ENCODE measurements around the gene CIB4. TPM values are rescaled to one million over a fixed set of nuclear protein-coding genes. Genes with fewer than 3 reads are reported as not detected.

The CIB4 gene
- total RNA-seq, 4 donors from 2014 or later, result 0.45 to 0.94 TPM; not detected in 2

DNA sequence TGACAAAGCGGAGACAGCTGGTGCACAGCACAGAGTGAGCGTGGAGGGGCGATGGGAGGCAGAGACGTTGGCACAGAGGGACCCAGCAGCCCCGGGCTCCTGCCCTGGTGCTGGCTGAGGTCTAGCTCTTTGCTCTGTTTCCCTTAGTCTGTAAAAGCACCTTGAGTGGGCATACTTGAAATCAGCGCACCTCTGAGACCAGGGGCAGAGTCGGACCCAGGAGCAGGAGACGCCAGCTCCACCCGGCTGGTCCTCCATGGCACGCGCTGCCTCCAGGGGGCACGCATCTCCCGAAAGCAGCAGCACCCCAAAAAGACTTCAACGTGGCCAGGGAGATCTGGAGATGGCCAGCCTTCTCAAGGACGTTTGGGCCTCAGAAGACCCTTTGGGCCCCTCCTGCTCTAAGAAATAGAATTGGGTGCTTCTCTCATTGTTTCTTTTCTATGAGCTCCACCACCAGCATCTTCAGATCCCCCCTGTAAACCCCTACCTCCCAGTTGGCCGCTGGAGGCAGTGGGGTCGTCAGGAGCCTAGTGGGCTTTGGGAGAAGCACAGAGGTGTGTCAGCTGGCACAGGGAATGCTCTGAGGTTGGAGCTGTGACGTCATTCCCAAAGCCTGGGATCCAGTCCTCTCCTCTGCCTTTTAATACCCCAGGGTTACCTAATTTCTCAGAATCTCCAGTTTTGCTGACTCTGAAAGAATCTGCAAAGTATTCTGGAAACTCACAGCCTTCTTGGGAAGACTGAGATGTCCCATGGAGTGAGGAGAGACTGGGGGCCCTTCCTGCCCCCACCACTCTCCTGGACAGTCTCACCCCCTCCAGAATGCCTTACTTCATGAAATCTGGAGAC, 58.9 kb downstream of the CIB4 start:
- H3K4me3 ChIP-seq (replicated peaks in 1 of 3), result no peak overlapping the region
- no peaks in the 10 kb centered on the region for H3K9me3 ChIP-seq
- no peaks in the 10 kb centered on the region for H3K36me3 ChIP-seq
- no peak overlapping the region for H3K27ac ChIP-seq
- no peaks in the 10 kb centered on the region for H3K4me1 ChIP-seq
- intact Hi-C loops (cut with DNase I), result no loop called here
- no peak for DNase-seq
- no peaks in the 10 kb centered on the region for H3K27me3 ChIP-seq
- no peak for TF ChIP-seq POLR2A (IDR thresholded peaks at IDR 0.05)
- TF ChIP-seq, protein P1, sequence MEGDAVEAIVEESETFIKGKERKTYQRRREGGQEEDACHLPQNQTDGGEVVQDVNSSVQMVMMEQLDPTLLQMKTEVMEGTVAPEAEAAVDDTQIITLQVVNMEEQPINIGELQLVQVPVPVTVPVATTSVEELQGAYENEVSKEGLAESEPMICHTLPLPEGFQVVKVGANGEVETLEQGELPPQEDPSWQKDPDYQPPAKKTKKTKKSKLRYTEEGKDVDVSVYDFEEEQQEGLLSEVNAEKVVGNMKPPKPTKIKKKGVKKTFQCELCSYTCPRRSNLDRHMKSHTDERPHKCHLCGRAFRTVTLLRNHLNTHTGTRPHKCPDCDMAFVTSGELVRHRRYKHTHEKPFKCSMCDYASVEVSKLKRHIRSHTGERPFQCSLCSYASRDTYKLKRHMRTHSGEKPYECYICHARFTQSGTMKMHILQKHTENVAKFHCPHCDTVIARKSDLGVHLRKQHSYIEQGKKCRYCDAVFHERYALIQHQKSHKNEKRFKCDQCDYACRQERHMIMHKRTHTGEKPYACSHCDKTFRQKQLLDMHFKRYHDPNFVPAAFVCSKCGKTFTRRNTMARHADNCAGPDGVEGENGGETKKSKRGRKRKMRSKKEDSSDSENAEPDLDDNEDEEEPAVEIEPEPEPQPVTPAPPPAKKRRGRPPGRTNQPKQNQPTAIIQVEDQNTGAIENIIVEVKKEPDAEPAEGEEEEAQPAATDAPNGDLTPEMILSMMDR (IDR thresholded peaks at IDR 0.05), result no peak
- WGBS, 2 donors, result 69 to 88% methylated on average over 9 to 12 of the region's 18 CpGs

- WGBS, 2 donors, result 91 to 92% methylated on average over 12 of the region's 12 CpGs
- Histone ChIP-seq H3K27me3 (no peaks in the 10 kb centered on the region), H3K36me3 (no peaks in the 10 kb centered on the region), H3K9me3 (no peaks in the 10 kb centered on the region), H3K4me3 (replicated peaks in 1 of 3) (no peak overlapping the region), H3K4me1 (no peaks in the 10 kb centered on the region), H3K27ac (no peak overlapping the region)
- no peak for DNase-seq
- intact Hi-C loops (cut with DNase I), result no loop called here
- no peak for TF ChIP-seq POLR2A (IDR thresholded peaks at IDR 0.05)
These were observed 59.7 kb downstream of the CIB4 start for GRCh38 chr2:26581266-26581990.

DNA sequence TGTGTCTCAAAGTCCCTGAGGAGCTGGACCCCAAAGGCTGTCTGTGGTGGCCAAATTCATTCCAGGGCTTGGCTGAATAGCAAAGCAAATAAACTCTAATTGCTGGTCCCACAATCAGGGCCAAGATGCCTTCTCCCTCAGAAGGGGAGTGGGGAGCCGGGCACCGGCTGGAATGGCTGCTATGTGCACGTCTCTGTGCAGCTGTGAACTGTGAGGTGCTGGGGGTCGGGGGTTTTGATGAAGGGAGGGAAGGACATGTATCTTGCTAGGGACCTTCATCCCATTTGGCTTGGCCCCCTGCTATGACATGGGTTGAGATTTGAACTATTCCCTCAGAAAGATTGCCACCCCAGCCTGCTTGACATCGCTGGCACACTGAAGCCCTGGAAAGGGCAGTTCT, 60.4 kb downstream of the CIB4 start:
- 88 to 92% methylated on average over 5 of the region's 5 CpGs for WGBS, 2 donors
- Histone ChIP-seq H3K4me1 (no peaks in the 10 kb centered on the region), H3K9me3 (no peaks in the 10 kb centered on the region), H3K27ac (no peak overlapping the region), H3K36me3 (no peaks in the 10 kb centered on the region), H3K27me3 (no peaks in the 10 kb centered on the region), H3K4me3 (replicated peaks in 1 of 3) (no peak overlapping the region)
- intact Hi-C loops (cut with DNase I), result no loop called here
- TF ChIP-seq POLR2A (IDR thresholded peaks at IDR 0.05), result no peak
- TF ChIP-seq, protein P1 (IDR thresholded peaks at IDR 0.05), result no peak
- no peak for DNase-seq

DNA sequence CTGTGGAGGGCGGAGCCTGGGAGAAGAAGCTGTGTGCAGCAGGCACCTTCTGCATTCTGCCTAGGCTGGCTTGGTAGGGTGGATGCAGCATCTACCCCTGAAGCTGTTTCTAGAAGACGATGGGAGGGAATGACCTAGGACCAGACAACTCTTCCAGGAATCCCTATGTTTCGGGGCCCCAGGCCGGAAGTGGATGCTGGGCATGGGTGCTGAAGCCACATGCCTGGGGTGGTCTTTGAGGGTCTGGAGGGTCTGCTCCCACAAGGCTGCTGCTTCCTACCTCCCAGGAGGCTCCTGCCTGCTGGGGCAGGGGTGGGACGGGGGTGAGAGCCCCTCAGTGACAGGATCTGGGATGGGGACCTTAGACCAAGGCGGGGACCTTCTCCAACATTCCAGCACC, 61.0 kb downstream of the CIB4 start:
- no peak for TF ChIP-seq POLR2A (IDR thresholded peaks at IDR 0.05)
- TF ChIP-seq, protein P1 (IDR thresholded peaks at IDR 0.05), result no peak
- Histone ChIP-seq H3K4me3 (replicated peaks in 1 of 3) (no peak overlapping the region), H3K36me3 (no peaks in the 10 kb centered on the region), H3K4me1 (no peaks in the 10 kb centered on the region), H3K27me3 (no peaks in the 10 kb centered on the region), H3K27ac (no peak overlapping the region), H3K9me3 (no peaks in the 10 kb centered on the region)
- DNase-seq, result no peak
- WGBS, 2 donors, result 91 to 96% methylated on average over 4 to 6 of the region's 6 CpGs
- intact Hi-C loops (cut with DNase I), result no loop called here

- H3K27ac ChIP-seq, result no peak overlapping the region
- no peaks in the 10 kb centered on the region for H3K27me3 ChIP-seq
- no peak overlapping the region for H3K4me3 ChIP-seq (replicated peaks in 1 of 3)
- H3K36me3 ChIP-seq, result no peaks in the 10 kb centered on the region
- H3K4me1 ChIP-seq, result no peaks in the 10 kb centered on the region
- WGBS, 2 donors, result 87 to 89% methylated on average over 5 of the region's 5 CpGs
- TF ChIP-seq, protein P1 (IDR thresholded peaks at IDR 0.05), result no peak
- TF ChIP-seq POLR2A (IDR thresholded peaks at IDR 0.05), result no peak
- no peaks in the 10 kb centered on the region for H3K9me3 ChIP-seq
- DNase-seq, result no peak
- intact Hi-C loops (cut with DNase I), result loop anchor here (5.0 kb wide), 1 partner anchor 77 kb away; no protein-coding TSS in a partner anchor
These were observed 61.5 kb downstream of the CIB4 start for GRCh38 chr2:26579723-26580040.
